Activated naive CD4-positive, alpha-beta T cell treated with anti-CD3 and anti-CD28 coated beads, Interleukin-2, amount 50 U/mL, for 72 hours (primary cell): Measurements from ENCODE around the gene NT5C2. TPM values are rescaled to one million over a fixed set of nuclear protein-coding genes. Genes with fewer than 3 reads are reported as not detected.

Experiments
- ATAC-seq, 2 donors: fragments of 150-1000 bp; cut with Tn5 transposase; 2 replicates each; pipeline ENCODE4 v1.10.0; 2021; ENCODE audit warnings: mild to moderate bottlenecking in 2 of 2, moderate library complexity in 2 of 2
- DNase-seq, 2 donors: peaks; one replicate each; pipeline ENCODE4 v3.0.0; 2021 to 2022; ENCODE audit warnings: low spot score in 2 of 2
- H3K27ac Mint-ChIP-seq, 2 donors: one replicate each; pipeline ENCODE4 v1.8.0; 2022; ENCODE audit warnings: mild to moderate bottlenecking in 2 of 2, mixed read lengths in 2 of 2
- H3K36me3 Mint-ChIP-seq, 2 donors: one replicate each; pipeline ENCODE4 v1.8.0; 2022; ENCODE audit warnings: mixed read lengths in 2 of 2
- H3K9me3 Mint-ChIP-seq, 2 donors: one replicate each; pipeline ENCODE4 v1.8.0; 2022; ENCODE audit warnings: mixed read lengths in 2 of 2
- total RNA-seq, 2 donors: library from RNA; stranded (reverse); gene quantifications; one replicate each; pipeline ENCODE4 v1.2.3, GENCODE V29; 2022

Gene NT5C2
- total RNA-seq, 2 donors from 2014 or later, result 42.0 to 46.5 TPM

GRCh38 chr10:103095005-103095404 is 98.1 kb downstream of the NT5C2 start:
- Mint-ChIP-seq H3K9me3 (no peaks in the 10 kb centered on the region), H3K27ac (no peak overlapping the region), H3K36me3 (peaks cover 0 to 11% of the 10 kb centered on the region in 2 donors)
- ATAC-seq, result no peak
- DNase-seq, result no peak

- ATAC-seq (no peak), DNase-seq (no peak)
- no peaks in the 10 kb centered on the region for H3K9me3 Mint-ChIP-seq
- peak overlapping the region in 1 of 2 donors; percentile 63 for H3K27ac Mint-ChIP-seq
- peaks cover 0 to 16% of the 10 kb centered on the region in 2 donors for H3K36me3 Mint-ChIP-seq
Observed at GRCh38 chr10:103090911-103091310, 102.2 kb downstream of the NT5C2 start.

GRCh38 chr10:103089493-103089892 is 103.6 kb downstream of the NT5C2 start:
- DNase-seq (no peak), ATAC-seq (no peak)
- Mint-ChIP-seq H3K27ac (peak overlapping the region; percentile 63 to 89), H3K36me3 (peaks cover 0 to 16% of the 10 kb centered on the region in 2 donors), H3K9me3 (no peaks in the 10 kb centered on the region)

GRCh38 chr10:103086799-103087198 is 106.3 kb downstream of the NT5C2 start:
- DNase-seq (no peak), ATAC-seq (no peak)
- Mint-ChIP-seq H3K27ac (no peak overlapping the region), H3K9me3 (no peaks in the 10 kb centered on the region), H3K36me3 (peaks cover 0 to 9% of the 10 kb centered on the region in 2 donors)

- no peak for ATAC-seq
- no peaks in the 10 kb centered on the region for H3K9me3 Mint-ChIP-seq
- H3K36me3 Mint-ChIP-seq, result peaks cover 0 to 9% of the 10 kb centered on the region in 2 donors
- no peak overlapping the region for H3K27ac Mint-ChIP-seq
- DNase-seq, result no peak
Observed at GRCh38 chr10:103086261-103086660, 106.8 kb downstream of the NT5C2 start.

- DNase-seq (no peak), ATAC-seq (no peak)
- peaks cover 0 to under 1% of the 10 kb centered on the region in 2 donors for H3K36me3 Mint-ChIP-seq
- no peaks in the 10 kb centered on the region for H3K9me3 Mint-ChIP-seq
- H3K27ac Mint-ChIP-seq, result peak overlapping the region in 1 of 2 donors; percentile 71
Observed at GRCh38 chr10:103083977-103084320, 109.1 kb downstream of the NT5C2 start.

- H3K36me3 Mint-ChIP-seq, result no peaks in the 10 kb centered on the region
- ATAC-seq (no peak), DNase-seq (no peak)
- H3K9me3 Mint-ChIP-seq, result no peaks in the 10 kb centered on the region
- peak overlapping the region; percentile 46 to 71 for H3K27ac Mint-ChIP-seq
Observed at GRCh38 chr10:103083266-103083976, 109.7 kb downstream of the NT5C2 start.

- Mint-ChIP-seq H3K36me3 (peaks cover 0 to under 1% of the 10 kb centered on the region in 2 donors), H3K27ac (no peak overlapping the region), H3K9me3 (no peaks in the 10 kb centered on the region)
- ATAC-seq (no peak), DNase-seq (no peak)
Observed at GRCh38 chr10:103082683-103083082, 110.4 kb downstream of the NT5C2 start.

GRCh38 chr10:103080891-103081581 is 112.0 kb downstream of the NT5C2 start:
- ATAC-seq, result peak; percentile 28 to 44
- Mint-ChIP-seq H3K36me3 (peaks cover 0 to 5% of the 10 kb centered on the region in 2 donors), H3K27ac (peak overlapping the region in 1 of 2 donors; percentile 73), H3K9me3 (no peaks in the 10 kb centered on the region)
- DNase-seq, result no peak

GRCh38 chr10:103079946-103080345 is 113.1 kb downstream of the NT5C2 start:
- DNase-seq (no peak), ATAC-seq (no peak)
- Mint-ChIP-seq H3K9me3 (no peaks in the 10 kb centered on the region), H3K36me3 (peaks cover 0 to 5% of the 10 kb centered on the region in 2 donors), H3K27ac (peak overlapping the region in 1 of 2 donors; percentile 78)

- Mint-ChIP-seq H3K27ac (peak overlapping the region in 1 of 2 donors; percentile 56), H3K9me3 (no peaks in the 10 kb centered on the region), H3K36me3 (peaks cover 0 to 5% of the 10 kb centered on the region in 2 donors)
- ATAC-seq (no peak), DNase-seq (no peak)
Observed at GRCh38 chr10:103079100-103079499, 114.0 kb downstream of the NT5C2 start.

GRCh38 chr10:103078676-103079075 is 114.4 kb downstream of the NT5C2 start:
- peak overlapping the region in 1 of 2 donors; percentile 4 for H3K27ac Mint-ChIP-seq
- no peak for DNase-seq
- H3K9me3 Mint-ChIP-seq, result no peaks in the 10 kb centered on the region
- H3K36me3 Mint-ChIP-seq, result peaks cover 0 to 5% of the 10 kb centered on the region in 2 donors
- ATAC-seq, result no peak

- Mint-ChIP-seq H3K36me3 (peaks cover 0 to 5% of the 10 kb centered on the region in 2 donors), H3K9me3 (no peaks in the 10 kb centered on the region), H3K27ac (peak overlapping the region in 1 of 2 donors; percentile 4)
- no peak for ATAC-seq
- DNase-seq, result no peak
Observed at GRCh38 chr10:103078309-103078615, 114.8 kb downstream of the NT5C2 start.

- H3K9me3 Mint-ChIP-seq, result no peaks in the 10 kb centered on the region
- H3K27ac Mint-ChIP-seq, result peak overlapping the region in 1 of 2 donors; percentile 4
- H3K36me3 Mint-ChIP-seq, result peaks cover 0 to 5% of the 10 kb centered on the region in 2 donors
- DNase-seq (no peak), ATAC-seq (no peak)
Observed at GRCh38 chr10:103077491-103078308, 115.4 kb downstream of the NT5C2 start.

- H3K36me3 Mint-ChIP-seq, result peaks cover 0 to 5% of the 10 kb centered on the region in 2 donors
- ATAC-seq (no peak), DNase-seq (no peak)
- no peak overlapping the region for H3K27ac Mint-ChIP-seq
- H3K9me3 Mint-ChIP-seq, result no peaks in the 10 kb centered on the region
Observed at GRCh38 chr10:103077020-103077419, 116.1 kb downstream of the NT5C2 start.

GRCh38 chr10:103072891-103073290 is 120.2 kb downstream of the NT5C2 start:
- H3K9me3 Mint-ChIP-seq, result no peaks in the 10 kb centered on the region
- DNase-seq (no peak), ATAC-seq (no peak)
- no peak overlapping the region for H3K27ac Mint-ChIP-seq
- peaks cover 0 to 5% of the 10 kb centered on the region in 2 donors for H3K36me3 Mint-ChIP-seq

GRCh38 chr10:103072276-103072675 is 120.8 kb downstream of the NT5C2 start:
- Mint-ChIP-seq H3K9me3 (no peaks in the 10 kb centered on the region), H3K36me3 (peaks cover 0 to under 1% of the 10 kb centered on the region in 2 donors), H3K27ac (no peak overlapping the region)
- DNase-seq, result no peak
- no peak for ATAC-seq
